HG03565 (cell line): ENCODE results near the gene HIVEP1.

Experiments
- ATAC-seq: cut with Tn5 transposase; IDR thresholded peaks from one replicate; pipeline ENCODE4 v1.9.1; 2021; ENCODE audit warnings: mild to moderate bottlenecking, moderate library complexity; ENCODE audit not compliant: unreplicated experiment

The HIVEP1 gene

GRCh38 chr6:12114055-12114503, 102.0 kb downstream of the HIVEP1 start:
- no peak for ATAC-seq

GRCh38 chr6:12115001-12115400, 102.9 kb downstream of the HIVEP1 start:
- ATAC-seq = no peak

- no peak for ATAC-seq
Observed at GRCh38 chr6:12115492-12115891, 103.4 kb downstream of the HIVEP1 start.

- ATAC-seq = no peak
Observed at GRCh38 chr6:12116264-12116800, 104.2 kb downstream of the HIVEP1 start.

GRCh38 chr6:12116978-12117377, 104.9 kb downstream of the HIVEP1 start:
- no peak for ATAC-seq

- no peak for ATAC-seq
Observed at GRCh38 chr6:12118607-12119006, 106.5 kb downstream of the HIVEP1 start.

- peak; percentile 63 for ATAC-seq
Observed at GRCh38 chr6:12119085-12119588, 107.0 kb downstream of the HIVEP1 start.

- no peak for ATAC-seq
Observed at GRCh38 chr6:12125396-12125795, 113.3 kb downstream of the HIVEP1 start.

- no peak for ATAC-seq
Observed at GRCh38 chr6:12126051-12126450, 113.9 kb downstream of the HIVEP1 start.

- no peak for ATAC-seq
Observed at GRCh38 chr6:12129523-12129922, 117.4 kb downstream of the HIVEP1 start.

GRCh38 chr6:12132351-12133222, 120.5 kb downstream of the HIVEP1 start:
- no peak for ATAC-seq

- no peak for ATAC-seq
Observed at GRCh38 chr6:12134581-12134980, 122.5 kb downstream of the HIVEP1 start.

GRCh38 chr6:12134991-12135390, 122.9 kb downstream of the HIVEP1 start:
- no peak for ATAC-seq

GRCh38 chr6:12136905-12137304, 124.8 kb downstream of the HIVEP1 start:
- ATAC-seq = no peak

- no peak for ATAC-seq
Observed at GRCh38 chr6:12137480-12137879, 125.4 kb downstream of the HIVEP1 start.

- no peak for ATAC-seq
Observed at GRCh38 chr6:12138381-12138780, 126.3 kb downstream of the HIVEP1 start.

GRCh38 chr6:12138936-12139335, 126.8 kb downstream of the HIVEP1 start:
- ATAC-seq = no peak

GRCh38 chr6:12147557-12148316, 135.6 kb downstream of the HIVEP1 start:
- no peak for ATAC-seq

GRCh38 chr6:12148317-12148801, 136.2 kb downstream of the HIVEP1 start:
- no peak for ATAC-seq

GRCh38 chr6:12148841-12149240, 136.7 kb downstream of the HIVEP1 start:
- ATAC-seq = no peak

GRCh38 chr6:12149944-12150510, 137.9 kb downstream of the HIVEP1 start:
- no peak for ATAC-seq
